ENCODE measurements around the gene RPL27A.
A peak's percentile ranks its signal among the peaks of the same experiment; 100 is the strongest.

RPL27A gene

DNA sequence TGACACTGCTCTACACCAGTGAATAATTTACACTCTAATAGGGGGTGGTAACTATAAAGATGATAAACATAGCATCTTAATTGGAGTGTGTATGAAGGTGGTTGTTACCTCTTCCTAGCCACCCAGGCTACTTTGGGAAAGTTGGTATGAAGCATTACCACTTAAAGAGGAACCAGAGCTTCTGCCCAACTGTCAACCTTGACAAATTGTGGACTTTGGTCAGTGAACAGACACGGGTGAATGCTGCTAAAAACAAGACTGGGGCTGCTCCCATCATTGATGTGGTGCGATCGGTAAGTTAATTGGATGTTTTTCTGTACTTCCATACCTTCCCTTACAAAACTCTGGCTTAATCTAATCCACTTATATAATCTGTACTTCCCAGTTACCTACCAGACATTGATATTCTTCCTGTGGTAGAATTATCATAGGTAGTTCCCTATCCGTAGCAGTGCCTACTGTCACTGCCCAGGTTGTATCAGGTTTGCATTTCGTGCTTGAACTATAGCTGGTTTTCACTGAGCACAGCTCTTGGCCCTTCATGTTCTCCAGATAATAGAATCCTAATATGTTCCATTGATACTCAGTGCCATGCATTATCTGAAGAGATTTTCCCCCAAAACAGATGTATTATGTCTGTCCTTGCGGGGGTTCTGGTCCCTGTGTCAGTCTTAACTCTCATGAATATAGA lies 2.2 kb downstream of the RPL27A start:
- peaks cover 12% of the 10 kb centered on the region for H3K36me3 ChIP-seq (ENCODE audit: control insufficient read depth, insufficient read depth, low read length)
- H3K4me3 ChIP-seq (replicated peaks; ENCODE audit: low read depth, low read length) = peak overlapping the region; percentile 98
- H3K27me3 ChIP-seq (replicated peaks; ENCODE audit: control insufficient read depth, insufficient read depth, low read length) = no peaks in the 10 kb centered on the region
- DNase-seq (ENCODE audit: extremely low read depth, insufficient read length) = no peak
- TF ChIP-seq, protein P1, sequence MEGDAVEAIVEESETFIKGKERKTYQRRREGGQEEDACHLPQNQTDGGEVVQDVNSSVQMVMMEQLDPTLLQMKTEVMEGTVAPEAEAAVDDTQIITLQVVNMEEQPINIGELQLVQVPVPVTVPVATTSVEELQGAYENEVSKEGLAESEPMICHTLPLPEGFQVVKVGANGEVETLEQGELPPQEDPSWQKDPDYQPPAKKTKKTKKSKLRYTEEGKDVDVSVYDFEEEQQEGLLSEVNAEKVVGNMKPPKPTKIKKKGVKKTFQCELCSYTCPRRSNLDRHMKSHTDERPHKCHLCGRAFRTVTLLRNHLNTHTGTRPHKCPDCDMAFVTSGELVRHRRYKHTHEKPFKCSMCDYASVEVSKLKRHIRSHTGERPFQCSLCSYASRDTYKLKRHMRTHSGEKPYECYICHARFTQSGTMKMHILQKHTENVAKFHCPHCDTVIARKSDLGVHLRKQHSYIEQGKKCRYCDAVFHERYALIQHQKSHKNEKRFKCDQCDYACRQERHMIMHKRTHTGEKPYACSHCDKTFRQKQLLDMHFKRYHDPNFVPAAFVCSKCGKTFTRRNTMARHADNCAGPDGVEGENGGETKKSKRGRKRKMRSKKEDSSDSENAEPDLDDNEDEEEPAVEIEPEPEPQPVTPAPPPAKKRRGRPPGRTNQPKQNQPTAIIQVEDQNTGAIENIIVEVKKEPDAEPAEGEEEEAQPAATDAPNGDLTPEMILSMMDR (IDR thresholded peaks at IDR 0.05; ENCODE audit: insufficient read depth, low read length, poor library complexity, severe bottlenecking) = no peak

DNA sequence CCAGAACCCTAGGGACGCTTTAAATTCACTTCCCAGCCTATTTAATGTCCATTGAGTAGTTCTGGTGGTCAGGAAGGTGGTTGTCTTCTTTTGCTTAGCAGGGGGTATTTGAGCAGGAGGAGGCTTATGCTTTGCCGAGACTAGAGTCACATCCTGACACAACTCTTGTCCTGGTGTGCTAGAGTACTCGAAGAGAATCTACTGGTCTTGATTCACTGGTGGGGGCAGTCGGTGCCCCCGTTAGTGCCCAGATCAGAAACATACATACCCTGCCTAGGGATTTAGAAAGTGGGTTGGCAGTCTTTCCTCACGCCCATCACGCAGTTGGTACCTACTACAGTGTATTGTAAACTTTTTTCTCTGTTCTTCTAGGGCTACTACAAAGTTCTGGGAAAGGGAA lies 2.7 kb downstream of the RPL27A start:
- no peaks in the 10 kb centered on the region for H3K27me3 ChIP-seq (replicated peaks; ENCODE audit: control insufficient read depth, insufficient read depth, low read length)
- H3K36me3 ChIP-seq (ENCODE audit: control insufficient read depth, insufficient read depth, low read length) = peaks cover 9% of the 10 kb centered on the region
- peak overlapping the region; percentile 98 for H3K4me3 ChIP-seq (replicated peaks; ENCODE audit: low read depth, low read length)
- TF ChIP-seq, protein P1 (IDR thresholded peaks at IDR 0.05; ENCODE audit: insufficient read depth, low read length, poor library complexity, severe bottlenecking) = no peak
- DNase-seq (ENCODE audit: extremely low read depth, insufficient read length) = no peak

DNA sequence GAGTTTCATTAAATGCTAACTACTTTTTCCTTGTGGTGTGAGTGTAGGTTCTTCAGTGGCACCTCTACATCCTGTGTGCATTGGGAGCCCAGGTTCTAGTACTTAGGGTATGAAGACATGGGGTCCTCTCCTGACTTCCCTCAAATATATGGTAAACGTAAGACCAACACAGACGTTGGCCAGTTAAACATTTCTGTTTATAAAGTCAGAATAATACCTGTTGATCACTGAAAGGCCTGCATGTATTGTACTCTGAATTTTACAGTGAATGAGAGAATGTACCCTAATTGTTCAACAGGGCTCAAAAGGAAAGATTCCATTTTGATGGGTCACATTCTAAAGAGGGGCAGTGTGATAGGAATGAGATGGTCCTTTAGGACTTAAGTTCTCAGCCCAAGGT lies 3.2 kb downstream of the RPL27A start:
- peaks cover 8% of the 10 kb centered on the region for H3K36me3 ChIP-seq (ENCODE audit: control insufficient read depth, insufficient read depth, low read length)
- TF ChIP-seq, protein P1 (IDR thresholded peaks at IDR 0.05; ENCODE audit: insufficient read depth, low read length, poor library complexity, severe bottlenecking) = no peak
- H3K27me3 ChIP-seq (replicated peaks; ENCODE audit: control insufficient read depth, insufficient read depth, low read length) = no peaks in the 10 kb centered on the region
- no peak overlapping the region for H3K4me3 ChIP-seq (replicated peaks; ENCODE audit: low read depth, low read length)
- no peak for DNase-seq (ENCODE audit: extremely low read depth, insufficient read length)

DNA sequence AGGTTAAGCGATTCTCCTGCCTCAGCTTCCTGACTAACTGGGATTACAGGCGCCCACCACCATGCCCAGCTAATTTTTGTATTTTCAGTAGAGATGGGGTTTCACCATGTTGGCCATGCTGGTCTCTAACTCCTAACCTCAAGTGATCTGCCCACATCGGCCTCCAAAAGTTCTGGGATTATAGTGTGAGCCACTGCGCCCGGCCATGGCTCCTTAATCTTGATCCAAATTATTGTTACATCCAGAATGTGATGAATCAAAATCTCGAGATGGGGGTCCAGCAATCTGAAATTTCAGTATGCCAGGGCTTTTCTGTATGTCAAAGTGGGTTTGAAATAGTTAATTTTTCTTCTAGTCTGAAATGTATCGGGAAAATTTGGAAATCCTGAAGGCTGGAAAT lies 3.7 kb downstream of the RPL27A start:
- TF ChIP-seq, protein P1 (IDR thresholded peaks at IDR 0.05; ENCODE audit: insufficient read depth, low read length, poor library complexity, severe bottlenecking) = no peak
- peaks cover 8% of the 10 kb centered on the region for H3K36me3 ChIP-seq (ENCODE audit: control insufficient read depth, insufficient read depth, low read length)
- H3K27me3 ChIP-seq (replicated peaks; ENCODE audit: control insufficient read depth, insufficient read depth, low read length) = no peaks in the 10 kb centered on the region
- no peak overlapping the region for H3K4me3 ChIP-seq (replicated peaks; ENCODE audit: low read depth, low read length)
- no peak for DNase-seq (ENCODE audit: extremely low read depth, insufficient read length)

DNA sequence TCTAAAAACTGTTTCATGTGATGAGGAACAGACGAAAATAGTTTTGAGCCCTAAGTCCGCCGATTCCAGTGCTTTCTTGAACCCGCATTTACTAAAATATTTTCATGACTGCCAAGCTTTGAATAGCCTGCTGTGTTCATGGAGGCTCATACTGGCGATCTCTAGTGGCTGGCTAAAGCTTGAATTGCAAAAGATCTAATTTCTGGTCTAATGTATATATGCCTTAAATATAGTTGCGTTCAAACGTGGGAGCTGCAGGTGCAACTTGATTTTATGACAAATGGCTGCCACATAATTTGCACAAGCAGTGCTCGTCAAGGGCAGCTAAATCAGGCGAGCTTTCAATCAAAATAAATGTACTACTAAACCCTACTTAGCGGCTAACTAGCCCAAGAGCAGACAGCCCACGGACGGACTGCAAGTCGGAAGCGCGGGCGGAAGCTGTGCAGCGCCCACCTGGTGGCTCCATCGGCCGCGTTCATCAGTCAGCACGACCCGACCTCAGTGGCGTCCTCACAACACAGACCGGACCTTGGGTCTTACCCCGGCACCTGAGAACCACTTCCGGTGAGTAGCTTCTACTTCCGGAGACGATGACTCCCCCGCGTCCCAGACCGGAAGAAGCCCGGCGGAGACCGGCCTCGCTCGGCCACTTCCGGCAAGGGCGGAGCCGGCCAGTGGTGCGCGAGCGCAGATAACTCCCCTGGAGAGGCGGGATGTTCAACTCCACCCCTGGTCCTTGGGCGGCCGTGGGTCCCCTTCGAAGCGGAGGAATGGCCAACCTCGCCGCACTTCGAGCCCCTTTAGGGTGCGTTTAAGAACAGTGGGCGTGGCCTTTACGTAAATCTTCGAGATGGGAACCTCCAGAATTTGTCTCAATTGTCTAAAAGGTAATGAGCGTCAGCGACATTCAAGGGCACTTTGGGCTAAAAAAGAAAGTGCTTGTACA lies 6.1 kb downstream of the RPL27A start:
- H3K4me3 ChIP-seq (replicated peaks; ENCODE audit: low read depth, low read length) = peak overlapping the region; percentile 67
- peak; percentile 99 for DNase-seq (ENCODE audit: extremely low read depth, insufficient read length)
- TF ChIP-seq, protein P1 (IDR thresholded peaks at IDR 0.05; ENCODE audit: insufficient read depth, low read length, poor library complexity, severe bottlenecking) = no peak
- H3K36me3 ChIP-seq (ENCODE audit: control insufficient read depth, insufficient read depth, low read length) = peaks cover 6% of the 10 kb centered on the region
- no peaks in the 10 kb centered on the region for H3K27me3 ChIP-seq (replicated peaks; ENCODE audit: control insufficient read depth, insufficient read depth, low read length)

Measured in GM06990 (cell line).